Measurements from ENCODE around the gene PPARD. TPM values are rescaled to one million over a fixed set of nuclear protein-coding genes. Genes with fewer than 3 reads are reported as not detected.

Gene PPARD
- total and polyA plus RNA-seq, 2 of the 13 experiments (the other 11 are each of a cell fraction or from before 2014, with no cell fraction given): 6.1 to 13.3 TPM

DNA sequence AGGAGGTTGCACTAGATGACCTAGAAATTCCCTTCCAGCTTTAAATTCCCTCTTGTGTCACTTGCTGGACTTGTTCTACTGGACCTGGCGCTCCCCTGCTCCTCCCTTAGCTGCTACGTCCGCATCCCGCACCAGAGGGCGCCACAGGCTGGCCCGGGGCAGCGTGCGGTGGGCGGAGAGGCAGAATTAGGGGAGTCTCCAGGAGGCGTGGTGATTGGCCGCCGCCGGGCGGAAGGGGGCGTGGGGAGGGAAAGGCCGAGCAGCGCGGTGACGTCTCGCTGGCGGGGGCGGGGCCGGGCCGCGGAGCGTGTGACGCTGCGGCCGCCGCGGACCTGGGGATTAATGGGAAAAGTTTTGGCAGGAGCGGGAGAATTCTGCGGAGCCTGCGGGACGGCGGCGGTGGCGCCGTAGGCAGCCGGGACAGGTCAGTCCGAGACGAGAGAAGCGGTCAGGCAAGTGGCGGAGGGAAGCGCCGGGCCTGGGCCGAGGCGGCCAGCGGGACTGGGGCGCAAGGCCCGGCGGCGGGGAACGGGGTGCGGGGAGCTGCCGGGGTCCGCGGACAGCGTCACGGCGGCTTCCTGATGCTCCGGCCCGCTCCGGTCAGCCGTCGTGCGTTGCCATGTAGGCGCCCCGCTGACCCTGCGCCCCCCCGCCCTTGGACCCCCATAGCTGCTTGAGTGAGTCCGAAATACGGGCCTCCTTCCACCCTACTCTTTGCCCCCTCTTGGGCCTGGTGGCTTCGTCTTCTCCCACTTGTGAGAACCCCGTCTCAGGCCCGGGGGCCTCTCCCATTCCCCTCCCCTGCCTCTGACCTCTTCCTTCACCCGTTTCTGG, at the start of gene PPARD (continued):
- TF ChIP-seq HNF4A (CRISPR knock-in tag; IDR thresholded peaks at IDR 0.05): peak; percentile 43
- TF ChIP-seq MTA3 (CRISPR knock-in tag; IDR thresholded peaks at IDR 0.05): no peak
- TF ChIP-seq ZNF569 (CRISPR knock-in tag; IDR thresholded peaks at IDR 0.05; ENCODE audit: borderline replicate concordance): no peak
- TF ChIP-seq, protein P1, sequence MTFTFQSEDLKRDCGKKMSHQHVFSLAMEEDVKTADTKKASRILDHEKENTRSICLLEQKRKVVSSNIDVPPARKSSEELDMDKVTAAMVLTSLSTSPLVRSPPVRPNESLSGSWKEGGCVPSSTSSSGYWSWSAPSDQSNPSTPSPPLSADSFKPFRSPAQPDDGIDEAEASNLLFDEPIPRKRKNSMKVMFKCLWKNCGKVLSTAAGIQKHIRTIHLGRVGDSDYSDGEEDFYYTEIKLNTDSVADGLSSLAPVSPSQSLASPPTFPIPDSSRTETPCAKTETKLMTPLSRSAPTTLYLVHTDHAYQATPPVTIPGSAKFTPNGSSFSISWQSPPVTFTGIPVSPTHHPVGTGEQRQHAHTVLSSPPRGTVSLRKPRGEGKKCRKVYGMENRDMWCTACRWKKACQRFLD (CRISPR knock-in tag; IDR thresholded peaks at IDR 0.05; ENCODE audit: borderline replicate concordance): peak; percentile 22; the same call in 1 of the 2 replicates
- 0 out of 2 replicates have a peak, but pooled peaks have one; percentile 70 for TF ChIP-seq ZNF431 (CRISPR knock-in tag; IDR thresholded peaks at IDR 0.05; ENCODE audit: borderline replicate concordance, low read depth)
- no peak for TF ChIP-seq ZNF235 (CRISPR knock-in tag; IDR thresholded peaks at IDR 0.05; ENCODE audit: borderline replicate concordance)
- TF ChIP-seq ZNF382 (CRISPR knock-in tag; IDR thresholded peaks at IDR 0.05; ENCODE audit: borderline replicate concordance): no peak
- no peak; the same call in 1 of the 2 replicates for TF ChIP-seq ZNF460 (CRISPR knock-in tag; IDR thresholded peaks at IDR 0.05; ENCODE audit: borderline replicate concordance)
- TF ChIP-seq, protein P2, sequence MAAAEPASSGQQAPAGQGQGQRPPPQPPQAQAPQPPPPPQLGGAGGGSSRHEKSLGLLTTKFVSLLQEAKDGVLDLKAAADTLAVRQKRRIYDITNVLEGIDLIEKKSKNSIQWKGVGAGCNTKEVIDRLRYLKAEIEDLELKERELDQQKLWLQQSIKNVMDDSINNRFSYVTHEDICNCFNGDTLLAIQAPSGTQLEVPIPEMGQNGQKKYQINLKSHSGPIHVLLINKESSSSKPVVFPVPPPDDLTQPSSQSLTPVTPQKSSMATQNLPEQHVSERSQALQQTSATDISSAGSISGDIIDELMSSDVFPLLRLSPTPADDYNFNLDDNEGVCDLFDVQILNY (CRISPR knock-in tag; conservative IDR thresholded peaks at IDR 0.05): 0 out of 2 replicates have a peak, but pooled peaks have one; percentile 19
- peak; percentile 94 for TF ChIP-seq ZNF224 (CRISPR knock-in tag; IDR thresholded peaks at IDR 0.05)
- TF ChIP-seq ZBTB8A (CRISPR knock-in tag; IDR thresholded peaks at IDR 0.05; ENCODE audit: borderline replicate concordance, low read depth): no peak; the same call in 1 of the 2 replicates
- TF ChIP-seq SRY (CRISPR knock-in tag; IDR thresholded peaks at IDR 0.05): no peak; the same call in 1 of the 2 replicates
- TF ChIP-seq KDM2A (CRISPR knock-in tag; IDR thresholded peaks at IDR 0.05; ENCODE audit: borderline replicate concordance, low read depth): peak; percentile 96
- TF ChIP-seq GABPB1 (CRISPR knock-in tag; IDR thresholded peaks at IDR 0.05): peak; percentile 91
- TF ChIP-seq ZNF614 (CRISPR knock-in tag; IDR thresholded peaks at IDR 0.05; ENCODE audit: borderline replicate concordance): peak; percentile 96
- TF ChIP-seq KAT7 (CRISPR knock-in tag; IDR thresholded peaks at IDR 0.05; ENCODE audit: borderline replicate concordance): peak; percentile 87
- TF ChIP-seq ZBTB21 (CRISPR knock-in tag; IDR thresholded peaks at IDR 0.05): peak; percentile 27; the same call in 1 of the 2 replicates
- TF ChIP-seq ZNF234 (CRISPR knock-in tag; conservative IDR thresholded peaks at IDR 0.05): no peak; the same call in 1 of the 2 replicates
- no peak for TF ChIP-seq NPAS2 (CRISPR knock-in tag; IDR thresholded peaks at IDR 0.05; ENCODE audit: borderline replicate concordance)
- TF ChIP-seq, protein P3, sequence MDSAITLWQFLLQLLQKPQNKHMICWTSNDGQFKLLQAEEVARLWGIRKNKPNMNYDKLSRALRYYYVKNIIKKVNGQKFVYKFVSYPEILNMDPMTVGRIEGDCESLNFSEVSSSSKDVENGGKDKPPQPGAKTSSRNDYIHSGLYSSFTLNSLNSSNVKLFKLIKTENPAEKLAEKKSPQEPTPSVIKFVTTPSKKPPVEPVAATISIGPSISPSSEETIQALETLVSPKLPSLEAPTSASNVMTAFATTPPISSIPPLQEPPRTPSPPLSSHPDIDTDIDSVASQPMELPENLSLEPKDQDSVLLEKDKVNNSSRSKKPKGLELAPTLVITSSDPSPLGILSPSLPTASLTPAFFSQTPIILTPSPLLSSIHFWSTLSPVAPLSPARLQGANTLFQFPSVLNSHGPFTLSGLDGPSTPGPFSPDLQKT (CRISPR knock-in tag; IDR thresholded peaks at IDR 0.05; ENCODE audit: borderline replicate concordance): no peak
- TF ChIP-seq YY1 (IDR thresholded peaks at IDR 0.05; ENCODE audit: insufficient read depth, insufficient replicate concordance, low read depth, low read length): peak; percentile 79
- no peak for TF ChIP-seq TBX3 (IDR thresholded peaks at IDR 0.05; ENCODE audit: borderline replicate concordance)
- TF ChIP-seq HNRNPH1 (optimal IDR thresholded peaks at IDR 0.05; ENCODE audit: low read depth, low read length): no peak
- TF ChIP-seq, protein P4, sequence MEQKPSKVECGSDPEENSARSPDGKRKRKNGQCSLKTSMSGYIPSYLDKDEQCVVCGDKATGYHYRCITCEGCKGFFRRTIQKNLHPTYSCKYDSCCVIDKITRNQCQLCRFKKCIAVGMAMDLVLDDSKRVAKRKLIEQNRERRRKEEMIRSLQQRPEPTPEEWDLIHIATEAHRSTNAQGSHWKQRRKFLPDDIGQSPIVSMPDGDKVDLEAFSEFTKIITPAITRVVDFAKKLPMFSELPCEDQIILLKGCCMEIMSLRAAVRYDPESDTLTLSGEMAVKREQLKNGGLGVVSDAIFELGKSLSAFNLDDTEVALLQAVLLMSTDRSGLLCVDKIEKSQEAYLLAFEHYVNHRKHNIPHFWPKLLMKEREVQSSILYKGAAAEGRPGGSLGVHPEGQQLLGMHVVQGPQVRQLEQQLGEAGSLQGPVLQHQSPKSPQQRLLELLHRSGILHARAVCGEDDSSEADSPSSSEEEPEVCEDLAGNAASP (CRISPR knock-in tag; IDR thresholded peaks at IDR 0.05; ENCODE audit: borderline replicate concordance): peak; percentile 77

Measured in HepG2 (cell line).